Stimulated activated CD4-positive, alpha-beta T cell treated with anti-CD3 and anti-CD28 coated beads, Interleukin-2, amount 100 ng/mL, for 24 hours (primary cell): ENCODE measurements around the gene WNT5A.

ENCODE experiments used
- DNase-seq, 2 donors: peaks; one replicate each; pipeline ENCODE4 v3.0.0-alpha.2; 2020

Gene WNT5A

GRCh38 chr3:55486857-55487380 is at the start of gene WNT5A:
WNT5A (minus strand) TSS chr3:55487306; CDS start chr3:55486985, 321 bp downstream.
- DNase-seq = no peak

DNA sequence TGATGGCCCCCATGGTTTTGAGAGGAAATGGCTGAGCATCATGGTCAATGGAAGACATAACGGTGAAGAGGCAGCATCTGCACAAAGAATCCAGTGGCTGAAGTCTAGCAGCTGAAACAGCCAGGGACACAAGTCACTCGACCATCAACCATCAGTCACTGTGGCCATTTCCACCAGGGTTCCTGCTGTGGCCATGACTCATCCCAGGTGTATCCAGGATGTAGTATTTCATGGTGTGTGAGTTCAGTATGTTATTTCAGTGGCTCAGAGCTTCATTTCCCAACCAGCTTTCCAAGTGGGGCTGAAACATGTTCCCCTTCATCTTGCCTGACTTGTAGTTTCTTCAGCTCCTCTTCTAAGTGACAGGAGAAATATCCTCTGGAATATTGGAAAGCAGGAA is 47.8 kb upstream of the WNT5A start:
- DNase-seq = no peak

DNA sequence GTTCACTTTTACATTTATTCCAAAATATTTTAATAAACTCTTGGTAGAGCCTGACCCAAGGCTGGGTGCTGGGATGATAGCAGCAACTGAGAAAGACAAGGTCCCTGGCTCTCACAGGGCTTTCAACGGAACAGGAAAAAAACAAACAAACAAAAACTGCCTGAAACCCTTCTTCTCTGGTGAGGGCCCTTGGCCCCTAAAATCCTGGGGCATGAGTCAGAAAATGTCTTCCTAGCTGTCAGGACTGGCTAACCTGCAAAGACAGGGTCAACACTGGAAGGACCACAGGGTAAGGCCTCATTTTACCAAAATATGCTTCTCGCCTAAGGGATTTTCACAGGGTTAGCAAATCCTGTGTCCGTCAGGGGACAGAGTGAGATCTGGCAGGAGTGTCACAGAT is 45.7 kb upstream of the WNT5A start:
- no peak for DNase-seq

DNA sequence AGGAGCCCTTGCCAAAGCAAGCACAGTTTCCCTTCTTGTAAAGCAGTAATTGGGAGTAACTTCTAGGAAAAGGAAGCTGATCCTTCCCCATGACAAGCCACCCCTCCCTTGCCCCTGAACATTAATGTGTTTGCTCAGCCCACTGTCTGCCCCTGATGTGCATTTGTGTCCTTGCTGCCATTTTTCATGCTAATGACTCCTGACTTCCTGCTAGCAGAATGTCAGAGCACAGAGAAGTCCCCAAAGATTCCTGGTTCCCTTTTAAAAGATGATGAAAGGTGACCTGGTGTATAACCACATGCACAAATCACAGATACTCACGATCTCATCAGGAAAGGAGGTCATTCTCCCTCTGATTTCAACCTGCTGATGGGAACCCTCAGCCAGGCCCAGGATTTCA is 44.2 kb upstream of the WNT5A start:
- no peak for DNase-seq

DNA sequence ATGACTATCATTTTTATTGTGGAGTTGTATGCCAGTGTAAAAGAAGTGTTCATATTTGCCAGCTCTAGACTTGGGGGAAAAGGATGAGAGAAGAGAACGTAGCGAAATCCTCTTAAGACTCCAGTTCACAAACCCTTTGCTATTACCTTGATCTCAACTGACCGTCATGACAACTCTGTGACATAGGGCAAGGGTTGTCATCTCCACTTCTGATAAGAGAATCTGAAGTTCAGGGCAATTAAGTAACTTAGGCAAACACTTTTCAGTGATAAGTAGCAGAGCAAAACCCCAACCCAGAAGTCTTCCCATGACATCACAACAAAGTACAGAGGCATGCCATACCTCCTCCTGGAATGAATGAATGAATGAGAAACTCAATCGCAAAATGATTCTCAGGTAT is 40.3 kb upstream of the WNT5A start:
- DNase-seq = no peak

DNA sequence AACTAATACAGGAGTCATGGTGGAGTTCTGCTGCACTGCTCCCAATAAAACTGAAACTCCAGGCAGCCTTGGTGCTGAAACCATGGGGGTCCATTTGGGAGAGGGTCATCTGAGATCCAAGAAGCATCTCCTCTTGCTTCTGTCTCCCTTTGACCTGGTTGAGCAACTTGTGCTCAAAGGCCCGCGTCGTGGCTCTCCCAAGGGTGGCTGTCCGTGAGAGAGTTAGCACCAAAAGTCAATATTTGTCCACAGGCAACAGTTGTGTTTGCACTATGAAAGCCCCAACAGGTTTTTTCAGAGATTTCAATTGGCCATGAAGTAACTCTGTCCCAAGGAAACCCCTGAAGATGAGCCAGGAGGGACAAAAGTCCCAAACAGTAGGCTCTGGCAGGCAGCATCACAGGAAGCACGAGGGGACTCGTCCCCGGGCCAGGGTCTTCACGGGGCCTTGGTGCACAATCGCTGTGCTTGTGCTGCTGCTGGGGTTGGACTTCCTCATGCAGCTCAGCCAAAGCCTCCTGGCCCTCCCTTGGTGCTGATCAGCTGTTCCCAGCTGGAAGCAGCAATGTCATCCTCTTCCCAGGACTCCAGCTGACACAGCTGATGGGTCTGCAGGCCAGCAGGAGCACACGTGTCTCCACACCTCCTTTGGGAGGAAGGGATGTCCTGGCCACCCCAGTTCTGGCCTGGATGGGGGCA is 39.4 kb upstream of the WNT5A start:
- DNase-seq = no peak

GRCh38 chr3:55525436-55525835 is 38.3 kb upstream of the WNT5A start:
- no peak for DNase-seq

DNA sequence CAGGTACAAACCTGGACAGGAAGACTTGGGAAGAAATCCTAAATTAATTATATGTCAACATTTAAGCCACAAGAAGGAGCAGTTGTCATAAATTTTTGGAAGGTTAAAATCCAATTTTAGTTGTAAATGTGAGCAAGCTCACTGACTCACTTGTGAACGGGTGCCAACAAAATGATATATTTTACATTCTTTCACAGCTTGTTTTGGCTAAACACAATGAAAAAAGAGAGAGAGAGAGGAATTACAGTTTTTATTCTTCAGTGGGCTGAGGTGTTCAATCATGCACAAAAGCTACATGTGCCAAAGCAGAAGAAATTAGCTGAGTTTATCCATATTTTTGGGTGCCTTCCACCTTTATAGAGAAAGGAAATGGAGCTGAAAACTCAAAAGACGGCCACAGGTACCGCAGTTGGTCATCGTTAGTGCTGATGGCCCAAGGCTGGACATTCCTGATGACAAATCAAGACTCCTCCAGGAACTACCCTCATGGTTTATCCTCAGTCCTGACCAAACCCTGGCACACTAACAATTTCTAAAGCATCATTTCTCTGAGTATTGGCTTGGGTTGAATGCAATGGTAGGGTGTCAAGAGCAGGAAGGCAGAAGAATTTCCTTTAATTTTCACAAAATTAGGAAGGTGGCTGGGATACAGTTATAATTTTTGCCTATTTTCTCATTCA is 37.6 kb upstream of the WNT5A start:
- DNase-seq = no peak

DNA sequence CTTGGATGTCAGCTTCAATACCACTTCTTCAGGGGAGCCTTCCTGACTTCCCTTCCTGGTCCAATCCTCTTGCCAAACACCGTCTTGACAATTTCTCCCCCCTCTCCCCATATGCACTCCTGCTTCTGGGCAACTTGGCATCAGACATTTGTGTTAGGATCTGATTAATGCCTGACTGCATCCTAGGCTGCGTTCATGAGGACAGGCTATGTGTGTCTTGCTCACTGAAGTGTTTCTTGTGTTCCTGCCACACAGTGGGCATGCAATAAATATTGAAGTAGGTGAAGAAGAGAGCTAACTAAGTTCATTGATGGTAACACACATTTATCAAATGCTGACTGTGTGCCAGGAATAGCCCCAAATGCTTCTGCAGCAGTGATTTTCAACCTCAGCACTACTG is 36.4 kb upstream of the WNT5A start:
- DNase-seq = no peak

DNA sequence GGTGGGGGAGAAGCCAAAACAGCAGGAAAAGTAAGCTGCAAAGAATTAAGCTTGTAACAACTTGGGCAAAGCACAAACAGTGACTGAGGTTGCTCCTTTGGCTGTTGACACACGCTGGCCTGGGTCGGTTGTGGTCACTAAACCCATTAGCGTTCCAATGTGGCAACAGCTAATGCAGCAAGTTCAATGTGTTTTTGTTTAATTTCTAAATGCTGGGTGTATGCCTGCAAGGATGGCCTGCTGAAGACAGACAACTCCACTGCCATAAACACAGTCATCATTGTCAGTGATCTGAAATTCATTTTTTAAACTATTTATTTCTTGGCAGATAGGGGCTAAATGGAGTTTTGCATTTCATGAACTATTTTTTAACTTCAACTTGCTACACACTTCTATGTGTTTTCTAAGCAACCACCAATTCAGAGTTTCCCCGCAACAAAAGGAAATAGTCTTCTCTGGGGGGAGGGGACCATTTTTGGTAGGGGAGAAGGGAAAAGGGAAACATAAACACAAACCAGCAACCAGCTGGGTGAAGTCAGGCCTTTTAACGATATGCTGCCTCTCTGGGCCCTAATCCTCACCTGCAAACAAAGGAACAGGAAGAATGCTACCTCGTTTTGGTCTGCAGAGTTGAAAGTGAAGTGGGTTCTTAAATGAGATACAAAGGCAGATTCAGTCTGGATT is 34.8 kb upstream of the WNT5A start:
- DNase-seq = no peak

- no peak for DNase-seq
These were observed 34.1 kb upstream of the WNT5A start for GRCh38 chr3:55521064-55521737.

DNA sequence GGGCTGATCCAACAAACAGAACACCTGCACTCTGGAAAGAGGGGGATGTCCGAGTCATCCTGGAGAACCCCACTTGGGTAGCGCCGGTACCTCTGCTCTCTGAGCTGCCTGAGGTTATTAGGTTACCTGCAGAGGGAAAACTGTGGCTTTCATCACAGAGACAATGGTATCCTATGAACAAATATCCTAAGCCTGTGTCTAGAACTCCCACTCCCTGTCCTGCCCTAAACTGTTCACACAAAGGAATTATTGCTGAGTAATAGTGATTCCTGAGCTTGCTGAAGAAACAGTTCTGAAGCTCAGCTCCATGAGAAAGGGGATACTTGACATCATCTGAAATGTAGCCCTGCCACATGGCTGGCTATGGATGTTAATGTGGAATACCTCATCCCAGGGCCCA is 31.9 kb upstream of the WNT5A start:
- no peak for DNase-seq

- no peak for DNase-seq
These were observed 31.3 kb upstream of the WNT5A start for GRCh38 chr3:55518451-55518850.

DNA sequence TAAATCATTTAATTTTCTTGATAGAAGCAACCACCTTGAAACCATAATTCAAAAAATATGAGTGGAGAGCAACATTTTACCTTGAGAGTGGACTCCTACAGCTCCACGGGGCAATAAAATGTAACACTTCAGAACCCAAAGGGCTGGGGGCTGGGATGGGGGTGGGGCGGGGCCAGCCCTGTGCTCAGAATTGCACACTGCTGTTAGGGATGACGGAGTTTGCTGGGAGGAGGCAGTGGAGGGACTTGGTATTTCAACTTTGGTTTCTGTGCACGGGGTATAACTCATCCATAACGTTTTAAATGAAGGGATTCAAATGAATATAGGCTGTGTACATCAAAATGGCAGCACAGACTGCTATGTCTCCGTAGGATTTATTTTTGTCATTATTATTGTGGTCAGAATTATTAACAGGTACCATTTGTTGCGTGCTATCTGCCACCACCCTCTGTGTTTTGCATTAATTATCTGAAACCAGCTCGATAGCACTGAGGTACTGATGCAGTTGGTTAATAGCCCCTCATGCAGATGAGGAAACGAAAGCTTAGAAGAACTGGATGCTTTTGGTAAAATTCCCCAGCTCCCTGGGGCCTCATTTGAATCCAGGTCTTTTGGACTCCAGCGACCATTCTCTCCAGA is 29.4 kb upstream of the WNT5A start:
- DNase-seq = no peak

DNA sequence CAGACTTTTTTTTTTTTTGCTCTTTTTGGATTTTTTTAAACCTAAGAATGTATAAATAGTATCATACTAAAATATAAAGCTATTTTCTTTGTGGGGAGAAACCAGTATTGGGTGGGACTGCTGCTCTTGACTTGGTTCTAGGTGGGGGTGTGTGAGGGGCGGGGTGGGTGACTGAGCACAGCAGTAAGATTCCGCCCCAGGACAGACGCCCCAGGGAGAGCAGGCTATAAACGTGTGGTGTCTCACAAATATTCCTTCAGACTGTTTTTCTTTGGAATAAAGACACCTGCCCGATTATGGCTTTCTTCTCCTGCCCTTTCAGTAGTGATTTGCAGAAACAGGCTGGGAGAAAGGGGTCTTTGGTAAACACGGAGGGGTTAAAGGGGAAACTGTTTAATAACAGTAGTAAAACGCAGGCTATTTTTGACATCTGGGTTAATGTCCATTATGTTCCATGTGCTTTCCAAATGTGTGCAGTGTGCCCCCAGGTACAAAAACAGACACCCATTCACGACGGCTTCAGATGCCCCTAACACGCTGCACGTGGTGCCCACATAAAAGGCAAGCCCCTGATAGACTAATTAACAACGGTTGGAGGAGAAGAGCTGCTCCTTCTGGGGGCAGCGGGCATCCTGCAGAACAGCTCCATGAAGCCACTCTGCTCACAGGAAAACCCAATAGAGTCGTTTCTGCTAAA is 28.6 kb upstream of the WNT5A start:
- DNase-seq = no peak

DNA sequence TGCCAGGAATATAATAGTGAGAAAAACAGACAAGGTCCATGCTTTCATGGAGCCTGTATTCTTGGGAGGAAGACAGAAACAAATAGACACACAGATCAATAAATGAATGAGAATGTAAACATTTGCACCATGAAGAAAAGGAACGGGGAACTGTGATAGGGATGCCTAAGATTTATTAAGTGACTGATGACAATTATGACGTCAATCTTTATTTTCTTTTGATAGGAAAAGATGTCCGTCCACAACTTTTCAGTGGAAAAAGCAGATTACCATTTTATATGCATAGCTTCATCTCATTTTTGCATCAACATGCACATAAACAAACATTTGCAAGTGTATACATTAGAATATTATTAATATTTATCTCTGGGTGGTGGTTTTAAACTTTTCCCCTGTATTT is 27.9 kb upstream of the WNT5A start:
- DNase-seq = no peak

- DNase-seq = no peak
These were observed 25.7 kb upstream of the WNT5A start for GRCh38 chr3:55512571-55513343.

DNA sequence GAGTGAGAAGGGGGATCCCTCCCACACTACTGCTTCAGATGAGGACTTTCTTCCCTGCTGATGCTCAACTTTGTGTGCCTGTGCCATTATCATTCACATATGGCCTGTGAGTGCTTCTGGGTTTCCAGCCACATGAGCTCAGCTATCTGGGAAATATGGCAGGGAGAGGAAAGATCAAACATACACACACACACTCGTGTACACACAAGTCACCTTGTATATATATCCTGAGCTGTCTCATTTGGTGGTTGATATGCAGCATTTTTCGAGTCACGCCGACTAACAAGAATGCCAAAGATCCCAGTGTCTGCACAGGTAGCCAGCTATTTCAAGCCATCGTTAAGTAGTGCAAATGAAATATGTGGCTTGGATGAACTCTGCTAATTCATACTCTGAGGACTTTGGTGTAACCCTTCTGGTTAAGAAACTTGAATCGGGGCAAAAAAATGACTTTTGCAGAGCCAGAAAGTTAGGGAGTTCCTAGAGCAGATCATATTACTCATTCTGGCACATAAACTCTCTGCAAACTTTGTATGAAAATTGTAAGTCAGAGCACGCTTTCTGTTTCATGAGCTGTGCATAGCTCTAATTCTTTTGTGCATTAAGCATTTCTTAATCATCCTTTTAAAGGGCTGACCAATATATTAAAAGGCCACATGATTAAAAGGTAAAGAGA is 24.9 kb upstream of the WNT5A start:
- DNase-seq = no peak

DNA sequence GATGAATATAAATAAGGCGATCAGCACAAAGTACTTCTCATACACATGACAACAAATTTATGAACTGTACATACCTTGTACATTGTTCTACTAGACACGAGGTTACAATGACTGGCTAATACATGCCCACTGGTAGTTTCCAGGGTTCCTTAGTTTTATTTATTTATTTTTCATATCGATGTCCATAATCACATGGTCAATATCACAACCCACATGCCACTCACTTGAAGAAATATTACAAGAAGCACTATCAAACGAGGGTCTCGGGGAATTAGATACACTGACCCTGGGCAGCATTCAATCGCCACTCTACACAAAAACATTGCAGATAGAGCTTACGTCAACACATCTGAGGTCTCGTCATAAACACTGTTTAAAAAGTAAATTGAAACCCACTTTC is 21.2 kb upstream of the WNT5A start:
- no peak for DNase-seq

DNA sequence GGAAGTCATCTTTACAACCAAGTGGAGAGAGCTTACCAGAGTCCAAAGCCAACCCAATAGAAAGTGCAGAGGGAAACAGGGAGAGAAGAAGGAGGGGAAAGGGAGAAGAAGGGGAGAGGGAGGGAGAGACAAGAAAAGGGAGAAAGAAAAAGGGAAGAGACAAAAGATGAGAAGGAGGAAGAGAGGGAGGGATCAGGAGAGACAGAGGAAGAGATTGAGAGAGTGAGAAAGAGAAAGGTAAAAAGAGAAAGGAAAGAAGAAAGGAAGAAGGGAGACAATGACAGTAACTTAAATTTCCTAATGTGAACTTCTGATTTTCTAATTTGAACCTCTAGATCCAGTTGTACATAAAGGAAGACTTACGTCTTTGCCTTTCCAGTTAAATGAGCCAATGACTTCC is 20.7 kb upstream of the WNT5A start:
- no peak for DNase-seq

DNA sequence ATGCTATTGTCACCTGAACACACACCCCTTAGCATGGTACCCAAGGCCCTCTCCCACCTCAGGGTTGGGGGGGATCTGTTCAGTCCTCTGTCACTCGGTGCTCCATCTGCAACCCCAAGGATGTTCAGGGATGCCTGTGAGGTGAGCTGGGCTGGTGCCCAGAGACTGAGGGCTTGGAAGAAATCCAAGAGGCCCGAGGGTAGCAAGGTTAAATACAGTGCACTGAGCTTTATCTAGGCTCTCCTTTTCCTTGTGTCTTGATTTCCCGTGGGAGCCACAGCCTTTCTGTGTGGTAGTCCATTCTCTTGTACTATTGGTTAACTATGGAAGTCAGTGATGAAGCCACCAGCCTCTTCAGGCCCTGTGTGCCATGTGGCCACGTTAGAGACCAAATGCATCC is 18.7 kb upstream of the WNT5A start:
- no peak for DNase-seq
